UCSD-AML1 (cell line): ENCODE data around the gene ACTA2.

Experiments used
- DNase-seq: peaks from one replicate; lab custom pipeline; 2025; ENCODE audit not compliant: unreplicated experiment; lab: John Stamatoyannopoulos, UW

ACTA2 gene

GRCh38 chr10:88982366-88982765 is 29.8 kb upstream of the ACTA2 start:
- DNase-seq = no peak

- no peak for DNase-seq
Measured at GRCh38 chr10:88981435-88981834, 28.9 kb upstream of the ACTA2 start.

- DNase-seq = no peak
Measured at GRCh38 chr10:88980800-88981199, 28.2 kb upstream of the ACTA2 start.

GRCh38 chr10:88980247-88980646 is 27.7 kb upstream of the ACTA2 start:
- no peak for DNase-seq

GRCh38 chr10:88979603-88980002 is 27.0 kb upstream of the ACTA2 start:
- no peak for DNase-seq

- peak; percentile 21 for DNase-seq
Measured at GRCh38 chr10:88979153-88979562, 26.6 kb upstream of the ACTA2 start.

- DNase-seq = no peak
Measured at GRCh38 chr10:88978463-88978862, 25.9 kb upstream of the ACTA2 start.

- no peak for DNase-seq
Measured at GRCh38 chr10:88975377-88975720, 22.8 kb upstream of the ACTA2 start.

GRCh38 chr10:88974446-88975376 is 22.1 kb upstream of the ACTA2 start:
- no peak for DNase-seq

- no peak for DNase-seq
Measured at GRCh38 chr10:88974012-88974411, 21.4 kb upstream of the ACTA2 start.

GRCh38 chr10:88971221-88972061 is 18.9 kb upstream of the ACTA2 start:
- no peak for DNase-seq

- no peak for DNase-seq
Measured at GRCh38 chr10:88968391-88968790, 15.8 kb upstream of the ACTA2 start.

- DNase-seq = no peak
Measured at GRCh38 chr10:88966797-88967196, 14.2 kb upstream of the ACTA2 start.

GRCh38 chr10:88964869-88965415 is 12.4 kb upstream of the ACTA2 start:
- no peak for DNase-seq

GRCh38 chr10:88964360-88964759 is 11.8 kb upstream of the ACTA2 start:
- no peak for DNase-seq

GRCh38 chr10:88963318-88963717 is 10.7 kb upstream of the ACTA2 start:
- DNase-seq = no peak

GRCh38 chr10:88962336-88962735 is 9.8 kb upstream of the ACTA2 start:
- DNase-seq = no peak

- DNase-seq = no peak
Measured at GRCh38 chr10:88961266-88961665, 8.7 kb upstream of the ACTA2 start.

- DNase-seq = no peak
Measured at GRCh38 chr10:88960802-88961201, 8.2 kb upstream of the ACTA2 start.

- no peak for DNase-seq
Measured at GRCh38 chr10:88958721-88959120, 6.1 kb upstream of the ACTA2 start.

GRCh38 chr10:88957381-88957780 is 4.8 kb upstream of the ACTA2 start:
- no peak for DNase-seq
